Stimulated activated CD4-positive, alpha-beta T cell treated with anti-CD3 and anti-CD28 coated beads, TNF-alpha, amount 100 ng/mL, for 48 hours (primary cell): ENCODE results near the gene DOCK3.
"Not testable (repeated sequence)": the region's sequence is repeated elsewhere in the genome, so short reads cannot be mapped to it uniquely, and the experiment has no call there.

Experiments used
- DNase-seq, 3 donors: peaks; one replicate each; pipeline ENCODE4 v3.0.0-alpha.2; 2020; ENCODE audit warnings: low read depth in 3 of 3

DOCK3 gene

DNA sequence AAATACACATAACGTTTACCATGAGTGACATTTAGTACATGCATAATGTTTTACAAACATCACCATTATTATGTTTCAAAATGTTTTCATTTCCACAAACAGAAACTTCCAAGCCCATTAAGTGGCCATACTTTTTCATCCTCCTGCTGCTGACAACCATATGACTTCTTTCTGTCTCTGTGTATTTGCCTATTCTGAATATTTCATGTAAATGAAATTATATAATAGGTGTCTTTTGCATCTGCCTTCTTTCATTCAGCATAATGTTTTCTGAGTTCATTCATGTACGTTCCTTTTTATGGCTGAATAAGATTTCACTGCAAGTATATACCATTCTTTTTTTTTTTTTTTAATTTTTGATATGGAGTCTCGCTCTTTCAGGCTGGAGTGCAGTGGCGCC is 209.0 kb downstream of the DOCK3 start:
- no peak for DNase-seq

DNA sequence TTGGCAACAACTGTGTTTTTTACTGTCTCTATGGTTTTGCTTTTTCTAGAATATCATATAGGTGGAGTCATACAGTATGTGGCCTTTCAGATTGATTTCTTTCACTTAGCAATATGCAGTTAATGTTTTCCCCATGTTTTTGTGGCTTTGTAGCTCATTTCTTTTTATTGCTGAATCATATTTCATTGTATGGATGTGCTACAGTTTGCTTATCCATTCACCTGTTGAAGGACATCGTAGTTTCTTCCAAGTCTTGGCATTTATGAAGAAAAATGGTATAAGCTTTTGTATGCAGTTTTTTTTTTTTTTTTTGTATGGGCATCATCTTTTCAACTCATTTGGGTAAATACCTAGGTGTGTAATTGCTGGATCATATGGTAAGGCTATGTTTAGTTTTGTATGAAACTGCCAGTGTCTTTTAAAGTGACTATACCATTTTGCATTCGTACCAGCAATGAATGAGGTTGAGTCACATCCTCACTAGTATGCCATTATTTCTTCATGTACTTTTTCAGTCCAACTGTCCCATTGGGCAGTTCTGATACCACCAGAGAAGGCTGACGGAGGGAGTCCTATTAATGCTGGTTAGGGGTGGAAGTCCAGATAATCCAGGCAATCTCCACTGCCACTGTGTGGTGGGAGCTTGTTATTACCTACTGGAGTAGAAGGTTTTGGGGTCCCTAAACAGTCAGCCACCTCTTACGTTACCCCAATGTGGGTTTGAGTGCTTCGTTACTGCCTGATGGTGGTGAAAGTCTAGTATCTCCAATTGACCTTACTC is 210.5 kb downstream of the DOCK3 start:
- DNase-seq = no peak

DNA sequence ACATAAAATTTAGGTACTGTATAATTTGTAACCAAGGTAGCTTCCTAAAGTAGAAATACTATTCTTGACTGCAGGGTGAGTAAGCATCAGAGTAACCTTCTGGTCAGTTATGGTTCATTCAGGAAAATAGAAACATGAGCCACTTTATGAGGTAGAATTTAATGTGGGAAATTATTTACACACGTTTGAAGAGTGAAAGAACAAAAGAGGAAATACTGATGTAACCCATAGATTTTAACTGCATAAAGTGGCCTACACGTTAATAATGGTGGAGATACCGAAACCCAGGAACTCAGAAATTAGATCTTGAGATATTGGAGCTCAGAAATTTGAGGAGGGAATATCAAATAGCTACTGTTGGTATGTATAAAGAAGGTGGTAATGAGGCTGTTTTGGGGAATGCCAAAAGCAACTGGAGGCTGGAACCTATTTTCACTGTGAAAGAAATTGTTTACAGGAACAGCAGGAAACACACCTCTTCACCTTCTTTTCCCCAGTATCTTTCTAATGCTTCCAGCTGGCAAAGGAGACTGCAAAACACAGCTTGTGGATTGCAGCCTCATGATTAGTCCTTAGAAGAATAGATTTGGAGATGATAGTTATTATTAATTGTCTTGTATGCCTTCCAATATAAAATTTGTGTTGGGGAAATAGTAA is 216.1 kb downstream of the DOCK3 start:
- DNase-seq = no peak

DNA sequence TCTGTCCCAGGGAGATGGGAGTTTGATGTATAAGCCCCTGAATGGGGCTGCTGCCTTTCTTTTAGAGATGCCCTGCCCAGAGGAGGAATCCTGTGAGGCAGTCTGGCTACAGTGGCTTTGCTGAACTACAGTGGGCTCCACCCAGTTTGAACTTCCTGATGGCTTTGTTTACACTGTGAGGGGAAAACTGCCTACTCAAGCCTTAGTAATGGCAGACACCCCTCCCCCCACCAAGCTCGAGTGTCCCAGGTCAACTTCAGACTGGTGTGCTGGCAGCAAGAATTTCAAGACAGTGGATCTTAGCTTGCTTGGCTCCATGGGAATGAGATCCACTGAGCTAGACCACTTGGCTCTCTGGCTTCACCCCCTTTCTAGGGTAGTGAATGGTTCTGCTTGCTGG is 226.4 kb downstream of the DOCK3 start:
- DNase-seq = not testable (repeated sequence)

DNA sequence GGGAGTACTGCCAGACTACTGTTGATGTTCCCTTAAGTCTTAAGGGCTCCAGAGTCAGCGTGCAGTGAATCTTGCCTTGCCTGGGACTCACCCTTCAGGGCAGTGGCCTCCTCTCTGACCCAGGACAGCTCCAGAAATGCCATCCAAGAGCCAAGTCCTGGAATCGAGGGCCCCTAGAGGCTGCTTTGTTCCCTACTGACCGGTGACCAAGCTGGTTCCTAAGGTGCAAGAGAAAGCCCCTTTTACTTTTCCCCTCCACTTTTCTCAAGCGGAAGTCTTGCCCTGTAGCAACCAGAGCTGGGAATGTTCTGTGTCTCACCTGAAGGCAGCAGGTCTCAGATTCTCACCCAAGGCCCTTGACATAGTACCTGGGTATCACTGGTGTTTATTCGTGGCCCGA is 238.0 kb downstream of the DOCK3 start:
- no peak for DNase-seq

DNA sequence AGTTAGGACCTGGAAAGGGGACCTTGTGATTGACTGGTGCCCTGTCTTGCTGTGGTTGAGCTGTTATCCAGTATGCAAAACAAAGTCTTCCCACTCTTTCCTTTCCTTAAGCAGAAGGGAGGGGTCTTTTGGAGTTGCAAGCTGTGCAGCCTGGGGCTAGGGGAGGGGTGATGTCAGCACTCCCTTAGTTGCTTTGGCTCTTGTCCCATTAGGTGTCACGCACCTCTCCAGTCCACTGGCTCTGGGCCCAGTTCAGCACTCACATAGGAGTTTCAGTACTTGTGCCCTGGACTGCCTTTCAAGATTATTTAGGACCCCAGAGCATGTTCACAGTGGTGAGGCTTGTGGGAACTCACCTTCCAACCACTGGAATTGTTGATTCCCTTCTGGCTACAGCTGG is 238.5 kb downstream of the DOCK3 start:
- no peak for DNase-seq

DNA sequence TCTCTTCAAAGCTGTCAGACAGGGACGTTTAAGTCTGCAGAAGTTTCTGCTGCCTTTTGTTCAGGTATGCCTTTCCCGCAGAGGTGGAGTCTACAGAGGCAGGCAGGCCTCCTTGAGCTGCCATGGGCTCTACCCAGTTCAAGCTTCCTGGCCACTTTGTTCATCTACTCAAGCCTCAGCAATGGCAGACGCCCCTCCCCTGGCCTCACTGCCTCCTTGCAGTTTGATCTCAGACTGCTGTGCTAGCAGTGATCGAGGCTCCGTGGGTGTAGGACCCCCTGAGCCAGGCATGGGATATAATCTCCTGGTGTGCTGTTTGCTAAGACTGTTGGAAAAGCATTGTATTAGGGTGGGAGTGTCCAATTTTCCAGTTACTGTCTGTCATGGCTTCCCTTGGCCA is 247.3 kb downstream of the DOCK3 start:
- DNase-seq = not testable (repeated sequence)

DNA sequence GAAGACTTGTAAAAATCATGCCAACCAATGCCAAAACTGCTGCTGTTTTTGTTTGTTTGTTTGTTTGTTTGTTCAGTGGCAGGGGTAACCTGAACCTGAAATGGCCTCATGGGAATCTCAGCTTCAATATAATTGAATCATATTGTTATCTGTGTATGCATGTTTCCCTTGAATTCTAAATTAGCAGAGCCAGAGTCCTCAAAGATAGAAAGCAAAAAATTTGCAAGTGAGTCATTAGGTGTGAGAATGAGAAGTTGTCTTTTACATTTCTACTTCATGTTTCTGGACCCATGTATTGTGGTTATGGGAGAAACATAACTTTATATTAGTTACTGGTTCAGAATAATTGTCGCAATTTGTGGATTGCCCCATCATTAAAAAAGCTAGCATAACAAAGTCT is 249.2 kb downstream of the DOCK3 start:
- DNase-seq = no peak

DNA sequence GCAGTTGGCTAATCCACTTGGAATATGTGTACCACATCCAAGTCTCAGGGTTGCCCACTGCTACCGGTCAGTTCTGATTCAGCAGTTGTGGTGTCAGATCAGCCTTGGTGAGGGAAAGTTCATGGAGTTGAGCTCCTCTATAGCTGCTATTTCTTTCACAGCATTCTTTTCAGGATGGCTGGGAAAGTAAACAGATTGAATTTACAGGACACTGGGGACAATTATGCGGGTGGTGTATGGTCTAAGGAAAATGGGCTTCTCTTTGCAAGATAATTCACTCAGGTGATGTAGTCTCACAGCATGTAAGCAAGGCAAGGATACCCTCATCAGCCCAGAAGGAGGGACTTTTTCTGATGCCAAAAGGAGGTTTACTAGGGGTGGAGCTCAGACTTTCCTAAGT is 249.9 kb downstream of the DOCK3 start:
- DNase-seq = no peak

DNA sequence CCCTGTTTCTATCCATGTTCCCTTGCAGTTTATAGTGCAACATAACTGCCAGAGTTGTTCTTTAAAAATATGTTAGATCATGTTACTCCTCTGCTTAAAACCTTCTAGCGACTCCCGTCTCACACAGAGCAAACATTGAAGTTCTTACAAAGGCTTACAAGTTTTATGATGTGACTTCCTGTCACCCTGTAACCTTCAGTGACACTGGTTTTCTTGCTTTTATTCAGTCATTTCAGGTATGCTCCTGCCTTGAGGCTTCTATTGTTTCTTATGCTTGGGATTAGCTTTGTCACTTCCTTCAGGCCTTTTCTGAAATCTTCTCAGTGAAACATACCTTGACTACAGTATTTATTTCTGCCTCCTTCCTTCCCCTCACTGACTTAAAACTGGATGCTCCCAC is 252.1 kb downstream of the DOCK3 start:
- DNase-seq = no peak

DNA sequence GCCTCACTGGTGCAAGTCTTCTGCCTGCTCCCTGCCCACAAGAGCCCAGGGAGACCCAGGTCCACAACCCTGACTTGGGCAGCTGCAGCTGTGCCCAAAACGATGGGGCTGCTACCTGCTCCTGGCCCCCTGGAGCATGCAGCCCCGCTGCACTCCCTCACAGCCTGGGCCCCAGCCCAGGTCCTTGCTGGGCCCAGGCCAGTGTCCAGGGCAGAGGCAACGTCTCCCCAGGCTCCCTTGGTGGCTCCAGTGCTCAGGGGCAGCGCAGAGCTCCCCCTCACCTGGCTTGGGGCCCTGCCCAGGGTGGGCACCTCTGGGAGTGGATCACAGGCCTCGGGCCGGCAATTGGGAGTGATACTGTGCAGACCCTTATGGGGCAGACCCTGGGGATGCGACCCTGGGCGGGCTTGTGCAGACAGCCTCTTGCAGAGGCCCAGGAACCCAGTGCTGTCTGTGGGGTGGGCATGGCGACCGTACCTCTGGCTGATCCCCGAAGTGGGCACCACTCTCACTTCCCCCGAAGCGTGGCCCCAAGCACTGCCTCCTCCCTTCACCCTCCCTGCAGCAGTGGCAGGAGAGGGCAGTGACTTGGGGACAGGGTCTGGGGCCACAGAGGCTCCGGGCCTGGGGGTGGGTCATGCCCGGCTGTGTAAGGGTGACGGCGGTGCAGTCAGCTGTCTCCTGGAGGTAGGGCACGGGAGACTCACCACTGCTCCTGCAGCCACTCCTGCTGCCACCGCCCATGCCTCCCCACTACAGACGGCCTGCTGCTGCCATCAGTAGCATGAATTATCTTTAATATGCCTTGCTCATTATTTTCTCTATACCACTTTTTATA is 255.9 kb downstream of the DOCK3 start:
- no peak for DNase-seq

DNA sequence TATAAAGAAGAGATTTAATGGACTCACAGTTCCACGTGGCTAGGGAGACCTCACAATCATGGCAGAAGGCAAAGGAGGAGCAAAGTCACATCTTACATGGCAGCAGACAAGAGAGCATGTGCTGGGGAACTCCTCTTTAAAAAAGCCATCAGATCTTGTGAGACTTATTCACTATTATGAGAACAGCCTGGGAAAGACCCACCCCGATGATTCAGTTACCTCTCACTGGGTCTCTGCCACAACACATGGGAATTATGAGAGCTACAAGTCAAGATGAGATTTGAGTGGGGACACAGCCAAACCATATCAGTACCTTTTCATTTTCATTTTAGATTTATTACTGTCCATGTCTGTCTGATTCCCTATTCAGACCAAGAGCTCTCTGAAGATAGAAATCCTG is 258.2 kb downstream of the DOCK3 start:
- DNase-seq = not testable (repeated sequence)

DNA sequence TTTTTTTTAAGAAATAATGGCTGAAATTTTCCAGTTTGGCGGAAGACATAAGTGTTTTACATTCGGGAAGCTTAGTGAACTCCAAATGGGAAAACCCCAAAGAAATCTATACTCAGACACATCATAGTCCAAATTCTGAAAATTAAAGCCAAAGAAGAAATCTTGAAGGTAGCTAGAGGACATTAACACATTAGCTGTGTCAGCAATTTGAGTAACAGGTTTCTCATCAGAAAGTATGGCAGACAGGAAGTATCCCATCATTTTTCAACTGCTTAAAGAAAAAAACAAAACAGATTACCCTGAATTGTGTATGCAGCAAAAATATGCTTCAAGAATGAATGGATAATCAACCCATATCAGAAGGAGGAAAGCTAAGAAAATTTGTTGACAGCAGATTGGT is 261.7 kb downstream of the DOCK3 start:
- DNase-seq = no peak

DNA sequence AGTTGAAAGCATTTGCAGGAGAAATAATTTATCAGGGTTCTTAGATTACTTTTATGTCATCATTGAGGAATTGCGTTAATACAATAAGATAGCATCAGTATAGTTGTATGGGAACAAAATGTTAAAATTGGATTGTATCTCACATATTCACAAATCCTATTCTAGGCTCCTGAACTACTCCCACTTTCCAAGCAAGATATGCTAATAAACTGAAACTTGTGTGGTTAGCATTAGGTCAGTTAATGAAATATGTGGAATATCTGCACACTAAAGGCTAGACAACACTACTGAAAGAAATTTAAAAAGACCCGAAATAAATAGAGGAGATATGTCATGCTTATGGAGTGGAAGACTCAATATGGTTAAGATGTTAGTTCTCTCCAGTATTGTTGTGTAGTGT is 272.7 kb downstream of the DOCK3 start:
- no peak for DNase-seq

DNA sequence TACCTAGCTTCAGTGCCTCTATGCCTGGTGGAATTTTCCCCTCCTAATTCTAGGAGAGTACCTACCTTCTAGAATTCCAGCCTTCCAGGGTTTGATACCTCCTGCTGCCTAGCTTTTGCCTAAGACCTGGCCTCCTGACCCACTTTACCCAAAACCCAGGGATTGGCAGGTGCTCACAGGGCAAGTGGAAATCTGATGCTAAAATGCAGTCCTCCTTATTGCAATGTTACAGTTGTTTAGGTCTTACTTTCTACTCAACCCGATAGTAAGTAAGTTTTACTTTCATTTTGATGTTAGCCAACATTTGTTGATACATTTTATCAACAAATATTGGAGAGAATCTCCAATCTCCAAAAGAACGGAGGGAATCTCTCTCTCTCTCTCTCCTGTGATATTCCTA is 275.9 kb downstream of the DOCK3 start:
- DNase-seq = no peak

DNA sequence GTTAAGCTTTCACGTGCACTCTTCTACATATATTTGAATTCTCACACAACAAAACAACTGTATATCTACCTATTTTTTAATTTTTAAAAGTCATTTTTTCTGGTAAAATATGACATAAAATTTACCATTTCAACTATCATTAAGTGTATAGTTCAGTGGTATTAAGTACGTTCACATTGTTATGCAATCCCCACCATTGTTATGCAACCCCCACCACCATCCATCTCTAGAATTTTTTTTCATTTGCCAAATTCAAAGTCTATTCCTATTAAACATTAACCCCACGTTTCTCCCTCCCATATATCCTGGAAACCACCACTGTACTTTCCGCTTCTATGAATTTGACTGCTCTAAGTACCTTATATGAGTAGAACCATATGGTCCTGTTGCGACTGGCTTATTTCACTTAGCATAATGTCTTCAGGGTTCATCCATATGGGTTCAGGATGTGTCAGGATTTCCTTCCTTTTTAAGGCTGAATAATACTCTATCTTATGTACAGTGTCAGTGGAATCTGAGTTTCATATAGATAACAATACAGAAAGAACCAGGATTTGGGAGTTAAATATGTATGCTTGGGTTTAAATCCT is 279.2 kb downstream of the DOCK3 start:
- DNase-seq = no peak

DNA sequence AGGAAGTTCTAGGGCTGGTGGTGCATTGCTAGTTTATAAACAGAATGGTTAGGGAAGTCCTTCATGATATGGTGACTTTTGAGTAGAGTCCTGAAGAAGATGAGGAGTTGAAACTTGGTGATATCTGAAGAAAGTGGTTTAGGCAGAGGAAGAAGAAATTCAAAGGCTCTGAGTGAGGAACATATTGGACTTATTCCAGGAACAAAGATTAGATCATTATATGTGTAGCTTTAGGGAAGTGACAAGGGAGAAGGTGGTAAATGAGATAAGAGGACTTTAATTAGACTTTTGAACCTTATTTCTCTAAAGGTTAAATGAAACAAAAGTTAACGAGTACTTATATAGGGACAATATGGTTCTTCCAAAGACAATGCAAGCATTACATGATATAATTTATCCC is 286.7 kb downstream of the DOCK3 start:
- no peak for DNase-seq

DNA sequence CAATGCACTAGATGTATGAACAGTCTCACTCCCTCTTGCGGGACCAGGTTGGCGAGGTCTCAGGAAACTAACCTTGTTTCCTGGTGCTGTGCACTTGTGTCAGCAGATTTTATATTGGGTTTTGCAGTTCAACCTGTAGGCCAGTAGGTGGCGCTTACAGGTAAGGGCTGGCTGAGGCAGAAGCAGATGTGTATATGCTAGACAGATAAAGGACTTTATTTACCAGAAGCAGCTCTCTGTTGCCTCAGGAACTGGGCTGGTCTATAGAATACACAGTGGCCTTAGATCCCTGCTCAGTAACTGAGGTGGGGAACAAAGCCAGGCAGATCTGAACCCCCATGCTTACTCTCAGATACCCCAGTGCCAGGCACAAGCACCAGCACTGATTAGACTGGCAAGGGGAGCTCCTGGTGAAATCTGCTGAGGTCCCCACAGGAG is 296.8 kb downstream of the DOCK3 start:
- peak; percentile 9 to 35 (median 13) for DNase-seq

DNA sequence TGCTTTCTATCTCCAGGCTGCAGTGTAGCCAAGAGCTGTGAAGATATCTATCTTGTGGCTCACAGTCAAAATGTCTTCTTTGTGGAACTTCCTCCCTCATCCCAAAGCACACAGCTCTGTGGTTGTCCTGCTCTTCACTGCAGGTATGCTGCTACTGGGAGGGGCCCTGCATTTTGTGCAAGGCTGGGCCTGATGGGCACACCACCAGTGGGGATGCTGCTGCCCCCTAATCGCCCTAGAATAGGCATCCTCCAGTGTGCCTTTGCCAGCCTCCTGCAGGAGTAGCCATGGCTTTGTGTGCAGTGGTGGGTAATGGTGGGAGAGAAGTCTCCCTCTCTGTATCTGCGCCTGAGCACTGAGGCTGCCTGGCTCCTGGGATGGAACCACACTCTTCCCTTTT is 297.3 kb downstream of the DOCK3 start:
- no peak for DNase-seq

DNA sequence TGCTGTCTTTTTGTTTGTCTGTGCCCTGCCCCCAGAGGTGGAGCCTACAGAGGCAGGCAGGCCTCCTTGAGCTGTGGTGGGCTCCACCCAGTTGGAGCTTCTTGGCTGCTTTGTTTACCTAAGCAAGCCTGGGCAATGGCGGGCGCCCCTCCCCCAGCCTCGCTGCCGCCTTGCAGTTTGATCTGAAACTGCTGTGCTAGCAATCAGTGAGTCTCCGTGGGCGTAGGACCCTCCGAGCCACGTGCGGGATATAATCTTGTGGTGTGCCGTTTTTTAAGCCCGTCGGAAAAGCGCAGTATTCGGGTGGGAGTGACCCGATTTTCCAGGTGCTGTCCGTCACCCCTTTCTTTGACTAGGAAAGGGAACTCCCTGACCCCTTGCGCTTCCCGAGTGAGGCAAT is 303.9 kb downstream of the DOCK3 start:
- DNase-seq = not testable (repeated sequence)

DNA sequence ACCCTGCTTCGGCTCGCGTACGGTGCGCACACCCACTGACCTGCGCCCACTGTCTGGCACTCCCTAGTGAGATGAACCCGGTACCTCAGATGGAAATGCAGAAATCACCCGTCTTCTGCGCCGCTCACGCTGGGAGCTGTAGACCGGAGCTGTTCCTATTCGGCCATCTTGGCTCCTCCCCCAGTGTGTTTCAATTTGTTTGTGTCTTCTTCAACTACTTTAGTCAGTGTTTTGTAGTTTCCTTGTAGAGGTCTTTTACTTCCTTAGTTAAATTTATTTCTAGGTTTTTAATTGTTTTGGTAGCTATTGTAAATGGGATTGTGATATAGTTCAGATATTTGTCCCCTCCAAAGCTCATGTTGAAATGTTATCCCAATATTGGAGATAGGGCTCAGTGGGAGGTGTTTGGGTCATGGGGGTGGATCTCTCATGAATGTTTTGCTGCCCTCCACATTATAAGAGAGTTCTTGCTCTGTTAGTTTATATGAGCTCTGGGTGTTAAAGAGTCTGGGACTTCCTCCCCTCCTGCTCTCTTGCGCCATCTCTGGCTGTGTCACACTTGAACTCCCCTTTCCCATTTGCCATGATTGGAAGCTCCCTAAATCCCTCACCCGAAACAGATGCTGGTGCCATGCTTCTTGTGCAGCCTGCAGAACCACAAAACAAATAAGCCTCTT is 304.4 kb downstream of the DOCK3 start:
- no peak for DNase-seq
